GM21576 (cell line): ENCODE data around the gene RBBP7.

Experiments
- ATAC-seq: cut with Tn5 transposase; IDR thresholded peaks from one replicate; pipeline ENCODE4 v1.9.1; 2021; ENCODE audit warnings: mild to moderate bottlenecking, moderate library complexity; ENCODE audit not compliant: unreplicated experiment

RBBP7 gene

GRCh38 chrX:16868920-16869319 is 1.2 kb downstream of the RBBP7 start:
- no peak for ATAC-seq

GRCh38 chrX:16867947-16868346 is 2.2 kb downstream of the RBBP7 start:
- no peak for ATAC-seq

GRCh38 chrX:16862829-16863228 is 7.3 kb downstream of the RBBP7 start:
- ATAC-seq, result no peak

DNA sequence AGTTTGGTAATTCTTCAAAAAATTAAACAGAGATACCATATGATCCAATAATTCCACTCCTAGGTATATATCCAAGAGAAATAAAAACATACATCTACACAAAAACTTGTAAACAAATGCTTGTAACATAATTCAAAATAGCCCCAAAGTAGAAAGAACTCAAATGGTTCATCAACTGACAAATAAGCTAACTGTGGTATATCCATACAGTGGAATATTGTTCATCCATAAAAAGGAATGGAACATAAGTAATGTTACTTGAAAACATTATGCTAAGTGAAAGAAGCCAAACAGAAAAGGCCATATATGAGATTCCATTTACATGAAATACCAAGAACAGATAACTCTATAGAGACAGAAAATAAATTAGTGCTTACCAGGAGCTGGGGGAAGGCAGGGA is 13.4 kb downstream of the RBBP7 start:
- no peak for ATAC-seq

DNA sequence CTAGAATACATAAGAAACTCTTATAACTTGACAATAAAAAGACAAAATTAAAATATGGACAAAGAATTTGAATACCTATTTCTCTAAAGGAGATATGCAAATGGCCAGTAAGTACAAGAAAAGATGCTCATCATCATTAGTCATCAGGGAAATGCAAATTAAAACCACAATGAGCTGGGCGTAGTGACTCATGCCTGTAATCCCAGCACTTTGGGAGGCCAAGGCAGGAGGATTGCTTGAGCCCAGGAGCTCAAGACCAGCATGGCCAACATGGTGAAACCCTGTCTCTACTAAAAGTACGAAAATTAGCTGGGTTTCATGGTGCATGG is 14.1 kb downstream of the RBBP7 start:
- ATAC-seq, result peak; percentile 59

DNA sequence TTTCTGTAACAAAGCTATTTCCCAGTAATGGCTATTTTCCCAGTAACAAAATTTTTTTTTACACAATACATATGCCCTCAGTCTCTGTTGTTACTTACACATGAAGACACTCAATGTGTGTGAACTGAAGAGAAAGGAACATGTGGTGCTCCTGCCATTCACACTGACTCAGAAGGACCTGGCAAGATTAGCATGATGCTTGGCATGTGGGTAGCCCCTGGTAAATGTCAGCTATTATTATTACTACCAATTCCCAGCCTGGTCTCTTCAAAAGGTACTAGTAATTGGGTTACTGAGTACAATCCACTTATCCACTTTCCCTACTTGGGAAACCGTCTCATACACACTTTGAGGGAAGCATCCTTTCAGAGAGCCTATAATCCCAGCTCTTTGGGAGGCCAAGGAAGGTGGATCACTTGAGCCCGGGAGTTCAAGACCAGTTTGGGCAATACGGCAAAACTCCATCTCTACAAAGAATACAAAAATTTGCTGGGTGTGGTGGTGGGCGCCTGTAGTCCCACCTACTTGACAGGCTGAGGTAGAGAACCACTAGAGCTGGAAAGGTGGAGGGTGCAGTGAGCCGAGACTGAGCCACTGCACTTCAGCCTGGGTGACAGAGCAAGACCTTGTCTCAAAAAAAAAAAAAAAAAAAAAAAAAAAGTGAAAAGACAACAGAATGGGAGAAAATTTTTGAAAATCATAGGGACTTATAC is 14.6 kb downstream of the RBBP7 start:
- ATAC-seq, result no peak

GRCh38 chrX:16853537-16853936 is 16.6 kb downstream of the RBBP7 start:
- no peak for ATAC-seq

DNA sequence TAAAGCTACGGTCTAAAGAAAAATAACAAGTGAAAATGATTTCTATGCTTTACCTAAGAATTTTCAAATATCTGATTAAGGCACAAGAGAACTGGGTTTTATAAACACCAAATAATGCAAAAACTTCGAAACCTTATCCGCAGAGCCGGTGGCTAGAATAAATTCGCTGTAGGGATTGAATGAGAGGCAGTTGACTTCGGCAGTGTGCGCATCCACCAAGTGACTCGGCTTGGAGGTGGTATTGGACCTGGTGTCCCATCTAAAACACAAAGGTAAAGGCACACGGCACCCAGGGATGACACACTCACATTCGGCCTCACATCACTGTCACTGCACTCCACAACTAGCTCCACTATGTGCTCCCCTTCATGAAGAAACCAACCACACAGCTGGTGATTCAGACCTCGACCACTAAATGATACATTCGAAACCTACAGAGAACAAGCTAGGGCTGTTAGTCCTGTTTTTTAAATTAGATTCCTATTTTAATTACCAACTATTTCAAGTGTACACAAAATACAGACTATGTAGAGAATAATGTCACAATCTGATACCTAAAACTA is 17.5 kb downstream of the RBBP7 start:
- no peak for ATAC-seq

DNA sequence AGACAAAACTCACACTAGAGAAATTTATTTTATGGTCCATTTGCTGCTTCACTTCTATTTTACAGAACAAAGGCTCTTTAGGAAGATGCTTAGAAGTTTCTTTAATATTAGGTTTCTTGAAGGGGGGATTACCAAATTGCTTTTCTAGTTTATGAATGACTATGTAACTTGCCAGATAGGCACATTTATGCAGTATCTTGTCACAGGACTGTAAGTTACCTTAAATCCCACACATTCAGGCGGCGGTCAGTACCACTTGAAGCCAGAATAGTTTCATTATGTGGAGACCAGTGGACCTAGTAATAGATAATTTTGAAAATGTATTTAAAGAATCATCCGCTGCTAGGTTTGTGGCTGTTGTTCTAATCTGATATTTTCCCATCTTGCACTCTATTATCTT is 18.3 kb downstream of the RBBP7 start:
- no peak for ATAC-seq

- no peak for ATAC-seq
These were observed 18.7 kb downstream of the RBBP7 start for GRCh38 chrX:16851421-16851820.

DNA sequence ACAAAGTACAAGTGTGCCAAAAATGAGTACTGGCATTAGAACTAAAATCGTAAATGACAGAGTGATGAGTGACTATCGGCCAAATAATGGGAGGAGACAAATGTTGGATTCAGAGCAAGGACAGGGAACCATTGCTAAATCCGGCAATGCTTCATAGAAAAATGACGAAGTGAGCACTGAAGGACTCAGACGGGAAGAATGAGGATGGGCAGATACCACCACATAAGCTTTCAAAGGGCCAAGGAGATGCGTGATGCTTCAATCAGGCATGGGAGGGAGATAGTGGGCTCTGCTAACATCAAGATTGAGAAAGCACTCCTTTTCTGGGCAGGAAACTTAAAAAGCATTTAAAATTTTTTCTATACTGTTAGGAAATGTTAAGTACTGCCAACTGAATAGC is 21.6 kb downstream of the RBBP7 start:
- no peak for ATAC-seq

- ATAC-seq, result no peak
These were observed 24.5 kb downstream of the RBBP7 start for GRCh38 chrX:16845686-16846085.

- ATAC-seq, result no peak
These were observed 26.8 kb downstream of the RBBP7 start for GRCh38 chrX:16843208-16843909.

GRCh38 chrX:16842684-16843083 is 27.5 kb downstream of the RBBP7 start:
- ATAC-seq, result no peak

DNA sequence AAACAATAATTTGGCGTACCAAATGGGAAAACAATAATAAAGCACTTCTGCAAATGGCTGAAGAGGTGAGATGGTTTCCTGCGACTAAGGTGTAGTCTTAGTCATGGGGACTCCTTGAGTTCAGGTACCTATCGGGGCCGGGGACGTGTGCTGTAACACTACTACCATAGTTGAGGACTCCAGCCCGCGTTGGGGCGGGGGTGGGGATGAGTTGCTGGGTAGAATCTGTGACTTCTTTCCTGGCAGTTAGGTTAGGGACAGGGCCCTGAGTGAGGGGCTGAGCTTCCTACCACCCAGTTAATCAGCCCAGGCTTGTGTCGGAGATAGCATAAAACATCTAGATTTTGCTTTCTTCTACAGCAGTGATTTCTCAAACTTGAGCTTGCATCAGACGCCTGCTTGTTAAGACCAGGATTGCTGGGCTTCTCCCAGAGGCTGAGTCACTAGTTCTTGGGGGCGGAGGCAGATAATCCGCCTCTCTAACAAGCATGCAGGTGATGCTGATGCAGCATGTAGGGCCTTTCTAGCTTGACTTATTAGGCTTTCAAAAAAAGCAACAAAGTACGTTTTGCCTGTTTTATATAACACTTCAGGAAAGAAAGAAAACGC is 30.2 kb downstream of the RBBP7 start:
- no peak for ATAC-seq

- ATAC-seq, result no peak
These were observed 30.8 kb downstream of the RBBP7 start for GRCh38 chrX:16839219-16839851.

GRCh38 chrX:16838202-16839066 is 31.7 kb downstream of the RBBP7 start:
- no peak for ATAC-seq

DNA sequence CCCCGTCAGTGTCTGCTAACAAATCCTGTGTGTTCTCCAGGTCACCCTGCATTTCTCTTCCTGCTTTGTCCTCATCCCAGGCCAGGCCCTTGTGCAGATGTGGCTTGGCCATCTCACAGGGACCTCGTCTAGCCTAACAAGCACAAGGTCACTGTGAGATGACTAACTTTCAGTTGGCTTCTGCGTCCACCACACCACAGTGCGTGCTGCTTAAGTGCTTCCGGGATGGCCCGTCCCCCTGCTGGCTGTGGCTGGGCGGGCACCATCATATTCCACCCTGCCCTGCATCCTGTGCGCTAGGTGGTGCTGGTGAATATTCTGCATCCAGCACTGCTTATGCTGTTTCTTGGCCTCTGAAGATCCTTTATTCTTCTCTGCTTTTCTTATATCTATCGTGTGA is 33.8 kb downstream of the RBBP7 start:
- no peak for ATAC-seq

DNA sequence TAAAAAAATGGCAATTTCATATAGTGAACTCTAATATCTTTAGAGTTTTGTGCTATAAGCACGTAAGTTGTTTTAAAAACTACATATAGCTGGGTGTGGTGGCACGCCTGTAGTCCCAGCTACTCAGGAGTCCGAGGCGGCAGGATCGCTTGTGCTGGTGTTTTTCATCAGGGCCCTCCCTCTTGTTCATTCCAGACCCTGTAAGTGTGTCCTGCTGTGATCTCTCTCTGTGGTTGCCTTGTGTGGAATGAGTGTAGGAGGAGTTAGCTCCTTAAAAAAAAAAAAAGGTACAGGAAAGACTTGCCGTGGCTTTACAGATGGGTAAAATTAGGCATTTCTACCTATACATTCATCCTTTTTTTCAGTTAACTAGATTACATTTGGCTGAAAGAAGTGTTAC is 35.4 kb downstream of the RBBP7 start:
- no peak for ATAC-seq

DNA sequence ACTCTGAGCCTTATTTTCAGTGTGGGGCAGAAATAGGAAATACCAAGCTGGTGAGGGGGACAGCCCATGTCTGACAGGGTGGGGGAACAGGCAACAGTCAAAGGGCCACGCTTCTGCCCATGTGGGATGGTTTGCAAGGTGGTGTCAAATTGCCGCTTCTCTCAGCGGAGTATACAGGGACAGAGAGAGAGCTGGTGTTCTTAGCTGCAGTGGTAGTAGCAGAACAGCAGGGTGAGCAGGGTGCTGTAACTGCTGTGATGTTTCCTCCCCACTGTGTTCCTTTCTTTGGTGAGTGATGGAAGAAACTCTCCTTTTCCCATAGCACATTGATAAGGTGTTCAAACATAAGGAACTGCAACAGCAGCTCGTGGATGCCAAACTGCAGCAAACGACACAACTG is 37.9 kb downstream of the RBBP7 start:
- ATAC-seq, result no peak
